CD4-positive, alpha-beta T cell treated with Interleukin-6 at 100 ng/mL for 8 hours (primary cell): ENCODE results near the gene CDC16.
"Not testable (repeated sequence)": the region's sequence is repeated elsewhere in the genome, so short reads cannot be mapped to it uniquely, and the experiment has no call there.

ENCODE experiments used
- DNase-seq: peaks from one replicate; pipeline ENCODE4 v3.0.0-alpha.2; 2020; ENCODE audit warnings: mixed read lengths, low spot score

The CDC16 gene

GRCh38 chr13:114234645-114235421 is at the start of gene CDC16:
TSS of gene CDC16 (plus strand) at chr13:114234897. CDS start at chr13:114235085, 188 bp downstream.
- peak; percentile 82 for DNase-seq

GRCh38 chr13:114185182-114185971 is 49.3 kb upstream of the CDC16 start:
- no peak for DNase-seq

GRCh38 chr13:114194853-114195252 is 39.8 kb upstream of the CDC16 start:
- DNase-seq = peak; percentile 11

GRCh38 chr13:114196629-114197028 is 38.1 kb upstream of the CDC16 start:
- no peak for DNase-seq

- DNase-seq = no peak
These were observed 36.1 kb upstream of the CDC16 start for GRCh38 chr13:114198556-114198955.

- DNase-seq = not testable (repeated sequence)
These were observed 35.2 kb upstream of the CDC16 start for GRCh38 chr13:114199526-114199925.

- DNase-seq = no peak
These were observed 34.7 kb upstream of the CDC16 start for GRCh38 chr13:114199954-114200353.

GRCh38 chr13:114200399-114200911 is 34.2 kb upstream of the CDC16 start:
- DNase-seq = no peak

GRCh38 chr13:114202581-114202980 is 32.1 kb upstream of the CDC16 start:
- DNase-seq = no peak

GRCh38 chr13:114203536-114203935 is 31.2 kb upstream of the CDC16 start:
- DNase-seq = peak; percentile 55

- no peak for DNase-seq
These were observed 29.8 kb upstream of the CDC16 start for GRCh38 chr13:114204894-114205293.

GRCh38 chr13:114208134-114208533 is 26.6 kb upstream of the CDC16 start:
- no peak for DNase-seq

- no peak for DNase-seq
These were observed 23.1 kb upstream of the CDC16 start for GRCh38 chr13:114211446-114212157.

- DNase-seq = no peak
These were observed 22.6 kb upstream of the CDC16 start for GRCh38 chr13:114212158-114212495.

GRCh38 chr13:114213980-114214379 is 20.7 kb upstream of the CDC16 start:
- DNase-seq = no peak

- DNase-seq = no peak
These were observed 15.3 kb upstream of the CDC16 start for GRCh38 chr13:114219392-114219791.

GRCh38 chr13:114222461-114222968 is 12.2 kb upstream of the CDC16 start:
- no peak for DNase-seq

GRCh38 chr13:114224201-114224600 is 10.5 kb upstream of the CDC16 start:
- no peak for DNase-seq

GRCh38 chr13:114225610-114226009 is 9.1 kb upstream of the CDC16 start:
- no peak for DNase-seq

- DNase-seq = no peak
These were observed 8.6 kb upstream of the CDC16 start for GRCh38 chr13:114226088-114226487.

- DNase-seq = peak; percentile 81
These were observed 7.9 kb upstream of the CDC16 start for GRCh38 chr13:114226699-114227323.

GRCh38 chr13:114227528-114227927 is 7.2 kb upstream of the CDC16 start:
- DNase-seq = no peak
